ENCODE data around the gene CCKAR.

GRCh38 chr4:26450418-26450817, 39.9 kb downstream of the CCKAR start:
- TF ChIP-seq PRDM15 (CRISPR knock-in tag; IDR thresholded peaks at IDR 0.05) (no peak), GLI4 (CRISPR knock-in tag; IDR thresholded peaks at IDR 0.05; ENCODE audit: borderline replicate concordance) (no peak)

Measured in HepG2 (cell line).